ENCODE data around the gene MFAP1.

Gene MFAP1

DNA sequence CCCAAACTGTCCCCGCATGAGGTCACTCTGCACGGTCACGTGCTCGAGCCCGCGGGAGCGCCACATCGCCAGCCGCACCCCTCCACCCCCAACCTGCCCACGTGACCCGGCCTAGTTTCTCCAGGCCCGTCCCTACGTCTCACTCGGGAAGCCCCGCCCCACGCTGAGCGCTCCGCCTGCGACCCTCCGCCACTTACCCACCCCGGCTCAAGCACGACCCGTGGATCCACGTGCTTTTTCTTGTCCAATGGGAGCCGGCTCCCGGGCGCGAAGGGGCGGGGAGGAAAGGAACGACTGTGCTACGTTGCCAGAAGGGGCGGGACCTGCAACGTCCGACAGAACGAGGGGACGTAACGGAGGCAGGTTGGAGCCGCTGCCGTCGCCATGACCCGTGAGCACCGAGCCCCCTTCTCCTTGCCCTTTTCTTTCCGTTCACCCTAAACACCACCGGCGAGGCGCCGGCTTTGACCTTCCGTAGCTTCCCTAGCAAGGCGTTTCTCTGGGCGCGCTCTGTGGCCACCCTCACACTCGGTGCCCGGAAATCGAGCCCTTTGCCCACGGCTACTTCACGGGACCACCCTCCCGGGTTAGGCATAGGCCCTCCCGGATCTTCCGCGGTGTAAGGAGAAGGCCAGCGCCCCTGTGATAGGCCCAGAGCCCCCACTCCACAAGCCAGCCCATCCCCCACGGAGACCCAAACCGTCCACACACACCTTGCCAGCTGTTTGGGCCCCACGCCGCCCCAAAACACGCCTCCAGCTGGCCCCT is 32.3 kb downstream of the MFAP1 start, which contains the start of gene SERF2:
SERF2 (plus strand) TSS at position 328 of the 768 bp plus-strand sequence; CDS start at position 385, 57 bp downstream.
- Histone ChIP-seq H4K20me1 (ENCODE audit: control insufficient read depth, insufficient read depth, low read depth, low read length) (0 out of 2 replicates have a peak, but pooled peaks cover 4% of the 10 kb centered on the region), H3K79me2 (ENCODE audit: control insufficient read depth, low read length) (peaks cover 35% of the 10 kb centered on the region), H3K27me3 (ENCODE audit: control insufficient read depth, low read length) (no peaks in the 10 kb centered on the region), H3K27ac (ENCODE audit: low read depth, low read length) (peak within 1 kb of the TSS; percentile 99), H3K4me2 (ENCODE audit: low read length) (peak within 1 kb of the TSS; percentile 93), H3K9me2 (replicated peaks; ENCODE audit: control insufficient read depth, low read length) (no peaks in the 10 kb centered on the region), H3F3A (ENCODE audit: control insufficient read depth, insufficient read depth) (peaks cover 73% of the 10 kb centered on the region), H3K9me3 (ENCODE audit: control insufficient read depth, insufficient read depth, low read length) (no peaks in the 10 kb centered on the region), H3K4me1 (ENCODE audit: control insufficient read depth, low read length) (peaks cover 87% of the 10 kb centered on the region), H3K4me3 (ENCODE audit: low read length) (peak within 1 kb of the TSS; percentile 91), H3K36me3 (ENCODE audit: control insufficient read depth, low read length) (peaks cover 57% of the 10 kb centered on the region)
- TF ChIP-seq EZH2phosphoT487 (IDR thresholded peaks at IDR 0.05; ENCODE audit: borderline replicate concordance, low read length): no peak
- TF ChIP-seq, protein P1, sequence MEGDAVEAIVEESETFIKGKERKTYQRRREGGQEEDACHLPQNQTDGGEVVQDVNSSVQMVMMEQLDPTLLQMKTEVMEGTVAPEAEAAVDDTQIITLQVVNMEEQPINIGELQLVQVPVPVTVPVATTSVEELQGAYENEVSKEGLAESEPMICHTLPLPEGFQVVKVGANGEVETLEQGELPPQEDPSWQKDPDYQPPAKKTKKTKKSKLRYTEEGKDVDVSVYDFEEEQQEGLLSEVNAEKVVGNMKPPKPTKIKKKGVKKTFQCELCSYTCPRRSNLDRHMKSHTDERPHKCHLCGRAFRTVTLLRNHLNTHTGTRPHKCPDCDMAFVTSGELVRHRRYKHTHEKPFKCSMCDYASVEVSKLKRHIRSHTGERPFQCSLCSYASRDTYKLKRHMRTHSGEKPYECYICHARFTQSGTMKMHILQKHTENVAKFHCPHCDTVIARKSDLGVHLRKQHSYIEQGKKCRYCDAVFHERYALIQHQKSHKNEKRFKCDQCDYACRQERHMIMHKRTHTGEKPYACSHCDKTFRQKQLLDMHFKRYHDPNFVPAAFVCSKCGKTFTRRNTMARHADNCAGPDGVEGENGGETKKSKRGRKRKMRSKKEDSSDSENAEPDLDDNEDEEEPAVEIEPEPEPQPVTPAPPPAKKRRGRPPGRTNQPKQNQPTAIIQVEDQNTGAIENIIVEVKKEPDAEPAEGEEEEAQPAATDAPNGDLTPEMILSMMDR (IDR thresholded peaks at IDR 0.05; ENCODE audit: low read depth, low read length, poor library complexity, severe bottlenecking): no peak

DNA sequence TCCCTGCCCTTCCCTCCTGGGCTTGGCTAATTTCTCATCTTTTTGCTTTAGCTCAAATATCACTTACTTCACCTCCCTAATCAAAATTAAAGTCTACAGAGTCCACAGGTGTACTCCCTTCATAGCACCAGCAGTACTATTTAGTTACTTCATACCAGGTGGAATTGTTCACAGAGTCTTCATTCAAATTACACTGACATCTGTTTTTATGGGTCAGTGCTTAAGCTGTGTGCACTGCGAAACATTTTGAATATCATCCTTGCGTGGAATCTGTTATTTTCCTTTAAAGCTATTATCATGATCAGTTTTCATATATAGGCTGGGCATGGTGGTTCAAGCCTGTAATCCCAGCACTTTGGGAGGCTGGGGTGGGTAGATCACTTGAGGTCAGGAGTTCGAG is 35.1 kb downstream of the MFAP1 start:
- Histone ChIP-seq H3K79me2 (ENCODE audit: control insufficient read depth, low read length) (peaks cover 36% of the 10 kb centered on the region), H3K4me1 (ENCODE audit: control insufficient read depth, low read length) (peaks cover 81% of the 10 kb centered on the region), H3K27me3 (ENCODE audit: control insufficient read depth, low read length) (no peaks in the 10 kb centered on the region), H4K20me1 (ENCODE audit: control insufficient read depth, insufficient read depth, low read depth, low read length) (0 out of 2 replicates have a peak, but pooled peaks cover 4% of the 10 kb centered on the region), H3K4me2 (ENCODE audit: low read length) (peak overlapping the region; percentile 93), H3K9me2 (replicated peaks; ENCODE audit: control insufficient read depth, low read length) (no peaks in the 10 kb centered on the region), H3K4me3 (ENCODE audit: low read length) (peak overlapping the region; percentile 70), H3F3A (ENCODE audit: control insufficient read depth, insufficient read depth) (peaks cover 50% of the 10 kb centered on the region), H3K9me3 (ENCODE audit: control insufficient read depth, insufficient read depth, low read length) (no peaks in the 10 kb centered on the region), H3K27ac (ENCODE audit: low read depth, low read length) (peak overlapping the region; percentile 99), H3K36me3 (ENCODE audit: control insufficient read depth, low read length) (peaks cover 47% of the 10 kb centered on the region)
- TF ChIP-seq, protein P1 (IDR thresholded peaks at IDR 0.05; ENCODE audit: low read depth, low read length, poor library complexity, severe bottlenecking): no peak
- TF ChIP-seq EZH2phosphoT487 (IDR thresholded peaks at IDR 0.05; ENCODE audit: borderline replicate concordance, low read length): no peak

DNA sequence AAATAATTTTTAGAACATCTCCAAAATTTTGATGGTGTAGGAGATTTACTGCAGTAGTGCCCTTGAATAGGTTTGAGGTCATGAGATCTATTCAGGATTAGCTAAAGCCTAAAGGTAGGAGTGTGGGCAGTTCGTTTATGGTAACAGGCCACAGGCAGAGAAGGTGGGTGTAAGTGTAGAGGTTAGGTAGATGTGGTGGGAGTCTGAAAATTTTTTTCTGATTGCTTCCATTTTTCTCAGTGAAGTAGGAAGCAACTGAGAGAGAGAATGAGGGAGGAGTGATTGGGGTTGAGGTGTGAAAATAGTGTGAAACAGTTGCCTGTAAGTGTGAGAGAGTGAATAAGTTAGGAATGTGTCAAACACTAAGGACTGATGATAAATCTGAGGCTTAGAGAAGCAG is 45.5 kb downstream of the MFAP1 start:
- Histone ChIP-seq H3K27me3 (ENCODE audit: control insufficient read depth, low read length) (no peaks in the 10 kb centered on the region), H3K27ac (ENCODE audit: low read depth, low read length) (peak overlapping the region; percentile 97), H4K20me1 (ENCODE audit: control insufficient read depth, insufficient read depth, low read depth, low read length) (peaks cover 8% of the 10 kb centered on the region; the same call in 1 of the 2 replicates), H3K4me2 (ENCODE audit: low read length) (peak overlapping the region; percentile 75), H3K9me2 (replicated peaks; ENCODE audit: control insufficient read depth, low read length) (no peaks in the 10 kb centered on the region), H3K4me1 (ENCODE audit: control insufficient read depth, low read length) (peaks cover 75% of the 10 kb centered on the region), H3K9me3 (ENCODE audit: control insufficient read depth, insufficient read depth, low read length) (no peaks in the 10 kb centered on the region), H3K4me3 (ENCODE audit: low read length) (peak overlapping the region; percentile 60), H3F3A (ENCODE audit: control insufficient read depth, insufficient read depth) (peaks cover 53% of the 10 kb centered on the region), H3K36me3 (ENCODE audit: control insufficient read depth, low read length) (peaks cover 55% of the 10 kb centered on the region), H3K79me2 (ENCODE audit: control insufficient read depth, low read length) (peaks cover 90% of the 10 kb centered on the region)
- TF ChIP-seq EZH2phosphoT487 (IDR thresholded peaks at IDR 0.05; ENCODE audit: borderline replicate concordance, low read length): no peak
- TF ChIP-seq, protein P1 (IDR thresholded peaks at IDR 0.05; ENCODE audit: low read depth, low read length, poor library complexity, severe bottlenecking): no peak

Data from DOHH2 (cell line).